ENCODE results near the gene CAPN7. TPM values are rescaled to one million over a fixed set of nuclear protein-coding genes. Genes with fewer than 3 reads are reported as not detected.

The CAPN7 gene
- total RNA-seq, 1 experiment from 2014 or later, result 25.2 TPM

DNA sequence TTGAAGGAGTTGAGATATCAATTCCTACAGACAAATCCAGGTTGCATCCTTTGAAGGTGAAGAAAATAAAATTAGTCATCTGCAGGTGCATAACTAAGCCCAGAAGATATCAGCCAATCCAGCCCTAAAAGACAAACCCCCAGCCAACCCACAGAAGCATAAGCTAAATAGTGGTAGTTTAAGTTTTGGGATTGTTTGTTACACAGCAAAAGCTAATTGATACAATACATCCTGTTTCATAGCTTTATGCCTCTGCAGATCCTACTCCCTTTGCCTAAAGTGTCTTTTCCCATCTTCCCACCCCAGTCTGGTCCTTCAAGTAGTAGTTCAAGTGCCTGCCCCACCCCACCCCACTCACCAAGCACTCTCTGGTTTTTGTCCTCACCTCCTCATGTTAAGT lies 48.6 kb upstream of the CAPN7 start:
- H4K5ac ChIP-seq (ENCODE audit: insufficient read length, low read depth, low read length), result no peak overlapping the region
- H3K4me3 Mint-ChIP-seq, result no peak overlapping the region

More for the DNA sequence above, 48.6 kb upstream of the CAPN7 start:
- no peak overlapping the region for H4K91ac ChIP-seq (ENCODE audit: insufficient read length, low read depth, low read length)
- H3K27ac Mint-ChIP-seq, result no peak overlapping the region
- H3K56ac ChIP-seq (ENCODE audit: insufficient read length, low read depth, low read length), result no peak overlapping the region
- H3K9ac ChIP-seq (ENCODE audit: extremely low read depth, insufficient read length, low read length), result no peak overlapping the region
- no peaks in the 10 kb centered on the region for H3K4me1 Mint-ChIP-seq
- H2BK15ac ChIP-seq (ENCODE audit: low read depth, low read length), result no peak overlapping the region
- TF ChIP-seq, protein P1, sequence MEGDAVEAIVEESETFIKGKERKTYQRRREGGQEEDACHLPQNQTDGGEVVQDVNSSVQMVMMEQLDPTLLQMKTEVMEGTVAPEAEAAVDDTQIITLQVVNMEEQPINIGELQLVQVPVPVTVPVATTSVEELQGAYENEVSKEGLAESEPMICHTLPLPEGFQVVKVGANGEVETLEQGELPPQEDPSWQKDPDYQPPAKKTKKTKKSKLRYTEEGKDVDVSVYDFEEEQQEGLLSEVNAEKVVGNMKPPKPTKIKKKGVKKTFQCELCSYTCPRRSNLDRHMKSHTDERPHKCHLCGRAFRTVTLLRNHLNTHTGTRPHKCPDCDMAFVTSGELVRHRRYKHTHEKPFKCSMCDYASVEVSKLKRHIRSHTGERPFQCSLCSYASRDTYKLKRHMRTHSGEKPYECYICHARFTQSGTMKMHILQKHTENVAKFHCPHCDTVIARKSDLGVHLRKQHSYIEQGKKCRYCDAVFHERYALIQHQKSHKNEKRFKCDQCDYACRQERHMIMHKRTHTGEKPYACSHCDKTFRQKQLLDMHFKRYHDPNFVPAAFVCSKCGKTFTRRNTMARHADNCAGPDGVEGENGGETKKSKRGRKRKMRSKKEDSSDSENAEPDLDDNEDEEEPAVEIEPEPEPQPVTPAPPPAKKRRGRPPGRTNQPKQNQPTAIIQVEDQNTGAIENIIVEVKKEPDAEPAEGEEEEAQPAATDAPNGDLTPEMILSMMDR (conservative IDR thresholded peaks at IDR 0.05), result no peak
- H2BK120ac ChIP-seq (ENCODE audit: low read depth, low read length, poor library complexity, severe bottlenecking), result no peak overlapping the region
- no peak overlapping the region for H3K4ac ChIP-seq (ENCODE audit: low read depth, low read length)
- H2BK20ac ChIP-seq (ENCODE audit: low read depth, low read length, poor library complexity, severe bottlenecking), result no peak overlapping the region
- H3K18ac ChIP-seq (ENCODE audit: insufficient read length, low read depth, low read length), result no peak overlapping the region
- H3K23me2 ChIP-seq (ENCODE audit: insufficient read length, low read depth, low read length, poor library complexity, severe bottlenecking), result no peaks in the 10 kb centered on the region
- no peak overlapping the region for H3K14ac ChIP-seq (ENCODE audit: insufficient read depth, low read length)
- H3T11ph ChIP-seq (ENCODE audit: low read length), result no peak overlapping the region
- no peak for DNase-seq
- H3K4me2 ChIP-seq (ENCODE audit: insufficient read depth, insufficient read length, low read length), result no peak overlapping the region
- H3K79me1 ChIP-seq (ENCODE audit: insufficient read depth, low read depth, low read length, poor library complexity, severe bottlenecking), result no peaks in the 10 kb centered on the region
- H2BK5ac ChIP-seq (ENCODE audit: insufficient read length, low read length), result no peak overlapping the region
- H4K8ac ChIP-seq (replicated peaks; ENCODE audit: insufficient read length, low read depth, low read length), result no peak overlapping the region
- no peak overlapping the region for H2AK5ac ChIP-seq (ENCODE audit: insufficient read length, low read length)
- H2BK12ac ChIP-seq (ENCODE audit: insufficient read length, low read depth, low read length), result no peak overlapping the region
- no peaks in the 10 kb centered on the region for H4K20me1 ChIP-seq (ENCODE audit: control insufficient read depth, insufficient read depth, insufficient read length)
- H3K27ac ChIP-seq (ENCODE audit: insufficient read length, low read depth, low read length), result no peak overlapping the region
- H2AFZ ChIP-seq (ENCODE audit: low read length), result no peak overlapping the region
- no peaks in the 10 kb centered on the region; the same call in 1 of the 2 replicates for H3K27me3 ChIP-seq (ENCODE audit: insufficient read depth, low read length)
- peaks cover 73% of the 10 kb centered on the region for H3K27me3 Mint-ChIP-seq (ENCODE audit: low read depth)
- no peaks in the 10 kb centered on the region for H3K36me3 Mint-ChIP-seq (ENCODE audit: insufficient read depth in 1 of 3, low read depth in 3 of 3)
- H3K9me3 ChIP-seq (ENCODE audit: control insufficient read depth, low read depth, low read length), result no peaks in the 10 kb centered on the region
- H3K23ac ChIP-seq (ENCODE audit: insufficient read length, low read depth, low read length), result no peak overlapping the region
- no peaks in the 10 kb centered on the region for H3K79me2 ChIP-seq (ENCODE audit: insufficient read depth, low read length)
- H3K9me3 Mint-ChIP-seq, result no peaks in the 10 kb centered on the region; a peak in 2 of 5 replicates
- H3K4me1 ChIP-seq (ENCODE audit: insufficient read depth, low read length), result no peaks in the 10 kb centered on the region
